ENCODE measurements around the gene NRG2.

GRCh38 chr5:140023611-140024191 is 19.4 kb downstream of the NRG2 start:
- TF ChIP-seq ISL1 (CRISPR knock-in tag; IDR thresholded peaks at IDR 0.05) (no peak), ARNTL (CRISPR knock-in tag; IDR thresholded peaks at IDR 0.05; ENCODE audit: borderline replicate concordance, low read depth) (no peak), ZFP30 (CRISPR knock-in tag; IDR thresholded peaks at IDR 0.05) (no peak), ZFP3 (CRISPR knock-in tag; IDR thresholded peaks at IDR 0.05) (no peak)
- TF ChIP-seq, protein P1, sequence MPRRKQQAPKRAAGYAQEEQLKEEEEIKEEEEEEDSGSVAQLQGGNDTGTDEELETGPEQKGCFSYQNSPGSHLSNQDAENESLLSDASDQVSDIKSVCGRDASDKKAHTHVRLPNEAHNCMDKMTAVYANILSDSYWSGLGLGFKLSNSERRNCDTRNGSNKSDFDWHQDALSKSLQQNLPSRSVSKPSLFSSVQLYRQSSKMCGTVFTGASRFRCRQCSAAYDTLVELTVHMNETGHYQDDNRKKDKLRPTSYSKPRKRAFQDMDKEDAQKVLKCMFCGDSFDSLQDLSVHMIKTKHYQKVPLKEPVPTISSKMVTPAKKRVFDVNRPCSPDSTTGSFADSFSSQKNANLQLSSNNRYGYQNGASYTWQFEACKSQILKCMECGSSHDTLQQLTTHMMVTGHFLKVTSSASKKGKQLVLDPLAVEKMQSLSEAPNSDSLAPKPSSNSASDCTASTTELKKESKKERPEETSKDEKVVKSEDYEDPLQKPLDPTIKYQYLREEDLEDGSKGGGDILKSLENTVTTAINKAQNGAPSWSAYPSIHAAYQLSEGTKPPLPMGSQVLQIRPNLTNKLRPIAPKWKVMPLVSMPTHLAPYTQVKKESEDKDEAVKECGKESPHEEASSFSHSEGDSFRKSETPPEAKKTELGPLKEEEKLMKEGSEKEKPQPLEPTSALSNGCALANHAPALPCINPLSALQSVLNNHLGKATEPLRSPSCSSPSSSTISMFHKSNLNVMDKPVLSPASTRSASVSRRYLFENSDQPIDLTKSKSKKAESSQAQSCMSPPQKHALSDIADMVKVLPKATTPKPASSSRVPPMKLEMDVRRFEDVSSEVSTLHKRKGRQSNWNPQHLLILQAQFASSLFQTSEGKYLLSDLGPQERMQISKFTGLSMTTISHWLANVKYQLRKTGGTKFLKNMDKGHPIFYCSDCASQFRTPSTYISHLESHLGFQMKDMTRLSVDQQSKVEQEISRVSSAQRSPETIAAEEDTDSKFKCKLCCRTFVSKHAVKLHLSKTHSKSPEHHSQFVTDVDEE (CRISPR knock-in tag; IDR thresholded peaks at IDR 0.05) = no peak
